Progenitor cell of endocrine pancreas (in vitro differentiated cells): Measurements from ENCODE around the gene CPED1. TPM values are rescaled to one million over a fixed set of nuclear protein-coding genes. Genes with fewer than 3 reads are reported as not detected.

Source experiments
- DNase-seq: peaks from one replicate; pipeline ENCODE4 v3.0.0; 2021; ENCODE audit warnings: low spot score; ENCODE audit not compliant: unreplicated experiment
- H3K27ac Mint-ChIP-seq: 2 replicates; pipeline ENCODE4 v1.8.0; 2021; ENCODE audit warnings: mild to moderate bottlenecking, moderate library complexity, mixed read lengths
- H3K27me3 Mint-ChIP-seq: 2 replicates; pipeline ENCODE4 v1.8.0; 2021; ENCODE audit warnings: mixed read lengths
- H3K36me3 Mint-ChIP-seq: 2 replicates; pipeline ENCODE4 v1.8.0; 2022; ENCODE audit warnings: mixed read lengths; ENCODE audit not compliant: insufficient read depth
- H3K4me1 Mint-ChIP-seq: 2 replicates; pipeline ENCODE4 v1.8.0; 2021; ENCODE audit warnings: low read depth, mixed read lengths
- H3K4me3 Mint-ChIP-seq: 2 replicates; pipeline ENCODE4 v1.8.0; 2021; ENCODE audit warnings: low read depth, mild to moderate bottlenecking, moderate library complexity, mixed read lengths
- H3K9me3 Mint-ChIP-seq: 2 replicates; pipeline ENCODE4 v1.8.0; 2021; ENCODE audit warnings: low read depth, mixed read lengths
- total RNA-seq: library from RNA; stranded (reverse); gene quantifications from 2 replicates; pipeline ENCODE4 v1.2.1, GENCODE V29; 2021
- TF ChIP-seq, protein P1 (sequence below): fragments of 200-600 bp; sonication (generic); IDR thresholded peaks from one replicate; pipeline ENCODE4 v1.5.0; 2021; ENCODE audit warnings: antibody characterized with exemption, mild to moderate bottlenecking; ENCODE audit not compliant: unreplicated experiment

Gene CPED1
- total RNA-seq, 1 donor from 2014 or later, result 1.1 TPM

DNA sequence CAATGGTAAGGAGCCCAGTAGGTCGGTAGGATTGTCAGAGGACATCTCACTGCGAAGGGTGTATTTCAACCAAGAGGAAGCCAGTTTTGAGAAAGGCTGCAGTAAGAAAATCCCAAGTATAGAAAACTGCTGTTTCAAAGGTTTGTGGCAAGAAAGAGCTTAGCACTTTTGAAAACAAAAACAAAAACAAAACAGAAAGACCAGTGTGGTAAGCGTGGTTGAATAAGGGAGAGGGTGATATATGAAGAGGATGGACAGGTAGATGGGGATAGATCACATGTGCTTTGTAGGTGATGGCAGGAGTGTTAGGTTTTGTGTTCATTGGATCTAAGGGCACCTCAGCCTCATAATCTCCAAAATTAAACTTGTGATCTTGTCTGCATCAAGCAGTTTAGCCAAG is 198.7 kb downstream of the CPED1 start:
- Mint-ChIP-seq H3K36me3 (no peaks in the 10 kb centered on the region), H3K4me3 (no peak overlapping the region), H3K27ac (no peak overlapping the region), H3K9me3 (no peaks in the 10 kb centered on the region), H3K4me1 (no peaks in the 10 kb centered on the region), H3K27me3 (no peaks in the 10 kb centered on the region)
- no peak for DNase-seq
- TF ChIP-seq, protein P1, sequence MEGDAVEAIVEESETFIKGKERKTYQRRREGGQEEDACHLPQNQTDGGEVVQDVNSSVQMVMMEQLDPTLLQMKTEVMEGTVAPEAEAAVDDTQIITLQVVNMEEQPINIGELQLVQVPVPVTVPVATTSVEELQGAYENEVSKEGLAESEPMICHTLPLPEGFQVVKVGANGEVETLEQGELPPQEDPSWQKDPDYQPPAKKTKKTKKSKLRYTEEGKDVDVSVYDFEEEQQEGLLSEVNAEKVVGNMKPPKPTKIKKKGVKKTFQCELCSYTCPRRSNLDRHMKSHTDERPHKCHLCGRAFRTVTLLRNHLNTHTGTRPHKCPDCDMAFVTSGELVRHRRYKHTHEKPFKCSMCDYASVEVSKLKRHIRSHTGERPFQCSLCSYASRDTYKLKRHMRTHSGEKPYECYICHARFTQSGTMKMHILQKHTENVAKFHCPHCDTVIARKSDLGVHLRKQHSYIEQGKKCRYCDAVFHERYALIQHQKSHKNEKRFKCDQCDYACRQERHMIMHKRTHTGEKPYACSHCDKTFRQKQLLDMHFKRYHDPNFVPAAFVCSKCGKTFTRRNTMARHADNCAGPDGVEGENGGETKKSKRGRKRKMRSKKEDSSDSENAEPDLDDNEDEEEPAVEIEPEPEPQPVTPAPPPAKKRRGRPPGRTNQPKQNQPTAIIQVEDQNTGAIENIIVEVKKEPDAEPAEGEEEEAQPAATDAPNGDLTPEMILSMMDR, result no peak

DNA sequence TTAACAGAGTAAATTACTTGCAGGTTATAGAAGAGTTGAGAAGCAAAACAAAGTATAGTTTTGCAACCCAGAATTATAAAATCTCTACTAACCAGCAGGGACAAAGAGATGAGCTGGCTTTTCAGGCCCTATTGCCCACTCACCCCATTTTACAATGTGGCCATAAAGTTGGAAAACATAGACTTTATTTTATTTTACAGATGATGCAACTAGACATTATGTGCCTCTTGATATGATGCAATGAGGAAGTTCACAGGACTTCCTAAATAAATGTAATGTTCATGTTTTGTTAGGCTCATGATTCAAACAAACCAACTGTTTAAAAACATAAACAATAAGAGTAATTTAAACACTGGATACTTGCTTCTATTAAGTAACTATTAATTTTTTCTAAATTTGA is 199.2 kb downstream of the CPED1 start:
- Mint-ChIP-seq H3K4me3 (no peak overlapping the region), H3K4me1 (no peaks in the 10 kb centered on the region), H3K9me3 (no peaks in the 10 kb centered on the region), H3K27ac (no peak overlapping the region), H3K27me3 (no peaks in the 10 kb centered on the region), H3K36me3 (no peaks in the 10 kb centered on the region)
- no peak for DNase-seq
- TF ChIP-seq, protein P1, result no peak

DNA sequence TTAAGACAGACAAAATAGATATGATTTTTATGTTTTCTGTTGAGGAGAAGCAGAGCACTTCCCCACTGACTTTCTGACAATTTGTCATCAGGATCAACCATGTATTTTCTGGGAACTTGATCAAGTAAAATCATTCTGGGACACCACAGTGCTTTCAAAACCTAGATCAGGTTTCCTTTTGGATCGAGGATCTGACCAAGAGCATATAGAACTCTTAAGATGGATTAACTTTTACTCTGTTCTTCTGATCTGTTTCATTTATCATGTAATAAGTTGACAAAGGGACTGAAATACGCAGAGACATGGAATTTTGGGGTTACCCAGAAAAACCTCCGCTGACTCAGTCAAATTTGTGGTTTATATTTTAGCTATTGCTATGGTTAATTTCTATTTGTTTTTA is 204.3 kb downstream of the CPED1 start:
- TF ChIP-seq, protein P1, result no peak
- Mint-ChIP-seq H3K9me3 (no peaks in the 10 kb centered on the region), H3K27ac (no peak overlapping the region)

DNA sequence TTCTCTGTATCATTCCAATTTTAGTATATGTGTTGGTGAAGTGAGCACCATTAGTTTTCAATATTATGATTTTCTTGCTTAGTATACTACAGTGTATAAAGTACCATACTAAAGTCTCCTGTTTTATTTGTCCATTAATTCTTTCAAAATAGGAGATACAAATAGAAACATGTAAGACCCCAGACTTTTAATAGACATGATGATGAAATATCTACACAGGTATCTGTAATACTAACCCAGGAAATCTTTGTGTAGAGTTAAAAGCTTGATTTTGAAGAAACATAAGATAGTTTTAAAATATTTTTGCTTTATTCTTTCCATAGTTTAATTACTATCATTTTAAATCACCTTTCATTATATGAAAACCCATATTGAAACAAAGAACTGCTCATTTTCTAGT is 206.5 kb downstream of the CPED1 start:
- Mint-ChIP-seq H3K4me1 (peaks cover 5% of the 10 kb centered on the region), H3K27ac (no peak overlapping the region)
- TF ChIP-seq, protein P1, result no peak

More for the DNA sequence above, 204.3 kb downstream of the CPED1 start:
- no peak for DNase-seq
- Mint-ChIP-seq H3K36me3 (no peaks in the 10 kb centered on the region), H3K4me3 (no peak overlapping the region), H3K27me3 (no peaks in the 10 kb centered on the region), H3K4me1 (peaks cover 5% of the 10 kb centered on the region)

DNA sequence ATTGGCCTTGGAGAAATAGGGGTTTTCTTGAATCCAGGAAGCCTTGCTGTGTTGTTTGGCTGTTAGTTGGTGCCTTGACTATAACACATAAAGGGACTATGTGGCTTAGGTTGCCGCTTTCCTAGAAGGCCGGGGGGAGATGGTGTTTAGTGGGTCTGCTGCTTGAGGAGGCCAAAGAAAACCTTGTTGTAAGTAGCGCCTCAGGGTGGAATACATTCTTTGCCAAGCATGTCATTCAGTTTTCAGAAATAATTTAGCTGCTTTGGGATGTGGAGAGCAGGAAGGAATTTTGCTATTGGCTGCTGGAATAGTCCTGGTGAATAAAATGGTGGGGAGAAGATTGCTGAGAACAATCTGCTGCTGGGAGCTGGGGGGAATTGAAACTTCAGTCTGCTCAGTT is 207.4 kb downstream of the CPED1 start:
- no peaks in the 10 kb centered on the region for H3K36me3 Mint-ChIP-seq
- no peak overlapping the region for H3K4me3 Mint-ChIP-seq
- TF ChIP-seq, protein P1, result no peak
- no peak overlapping the region for H3K27ac Mint-ChIP-seq
- H3K9me3 Mint-ChIP-seq, result no peaks in the 10 kb centered on the region
- H3K4me1 Mint-ChIP-seq, result peaks cover 5% of the 10 kb centered on the region
- H3K27me3 Mint-ChIP-seq, result no peaks in the 10 kb centered on the region
- no peak for DNase-seq

More for the DNA sequence above, 206.5 kb downstream of the CPED1 start:
- no peak for DNase-seq
- Mint-ChIP-seq H3K4me3 (no peak overlapping the region), H3K27me3 (no peaks in the 10 kb centered on the region), H3K36me3 (no peaks in the 10 kb centered on the region), H3K9me3 (no peaks in the 10 kb centered on the region)
